Right renal pelvis (tissue), 4 donors: ENCODE measurements around the gene WDR89. TPM values are rescaled to one million over a fixed set of nuclear protein-coding genes. Genes with fewer than 3 reads are reported as not detected.
"Not testable (repeated sequence)": the region's sequence is repeated elsewhere in the genome, so short reads cannot be mapped to it uniquely, and the experiment has no call there.

Experiments
- DNase-seq, 4 donors: peaks; one replicate each; pipeline ENCODE4 v3.0.0-alpha.2; 2013; ENCODE audit warnings: low read depth in 4 of 4, low spot score in 3 of 4, missing footprints in 1 of 4
- polyA plus RNA-seq, 4 donors: library from polyadenylated mRNA; unstranded; fragments of 120-200 nt; gene quantifications; one replicate each; pipeline ENCODE4 v1.2.1, GENCODE V29; 2013; ENCODE audit not compliant: insufficient read length in 4 of 4

Gene WDR89
- polyA plus RNA-seq, 4 donors: 21.5 to 28.0 (median 26.6) TPM

GRCh38 chr14:63603749-63604277, 37.9 kb downstream of the WDR89 start:
- no peak for DNase-seq

GRCh38 chr14:63598807-63599206, 42.9 kb downstream of the WDR89 start:
- no peak for DNase-seq

GRCh38 chr14:63596998-63597658, 44.5 kb downstream of the WDR89 start:
- DNase-seq: no peak

- no peak for DNase-seq
Measured at GRCh38 chr14:63594455-63595372, 47.0 kb downstream of the WDR89 start.

DNA sequence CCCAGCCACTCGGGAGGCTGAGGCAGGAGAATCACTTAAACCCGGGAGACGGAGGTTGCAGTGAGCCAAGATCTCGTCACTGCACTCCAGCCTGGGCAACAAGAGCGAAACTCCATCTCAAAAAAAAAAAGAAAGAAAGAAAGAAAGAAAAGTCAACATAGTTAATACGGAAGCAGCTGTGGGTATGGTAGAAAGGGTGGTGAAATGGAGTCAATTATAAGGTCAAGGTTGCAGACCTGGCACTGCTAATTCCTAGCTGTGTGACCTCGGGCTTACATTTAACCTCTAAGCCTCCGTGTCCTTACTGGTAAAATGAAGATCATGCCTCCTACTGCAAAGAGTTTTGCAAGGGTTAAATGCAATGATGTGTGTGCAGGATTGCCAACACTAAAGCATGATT, 58.6 kb downstream of the WDR89 start:
- not testable (repeated sequence) for DNase-seq

GRCh38 chr14:63581491-63581890, 60.2 kb downstream of the WDR89 start:
- no peak for DNase-seq

- no peak for DNase-seq
Measured at GRCh38 chr14:63578300-63578699, 63.4 kb downstream of the WDR89 start.

- no peak for DNase-seq
Measured at GRCh38 chr14:63573581-63573980, 68.1 kb downstream of the WDR89 start.

GRCh38 chr14:63565448-63565847, 76.2 kb downstream of the WDR89 start:
- no peak for DNase-seq

DNA sequence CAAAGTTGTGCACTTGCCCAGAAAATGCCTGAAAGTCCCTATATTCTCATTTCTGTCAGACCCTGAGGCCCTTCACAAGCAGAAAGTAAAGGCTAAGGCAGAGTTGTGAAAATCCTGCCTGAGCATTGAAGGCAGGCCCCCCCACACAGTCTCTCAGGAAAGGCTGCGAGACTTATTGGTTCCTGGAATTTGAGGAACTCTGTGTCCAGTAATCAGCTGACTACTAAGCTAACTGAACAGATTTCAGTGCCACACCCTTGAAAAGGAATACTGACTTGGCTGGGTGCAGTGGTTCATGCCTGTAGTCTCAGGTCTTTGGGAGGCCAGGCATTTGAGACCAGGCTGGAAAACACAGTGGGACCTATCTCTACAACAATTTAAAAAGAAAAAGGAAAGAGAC, 77.4 kb downstream of the WDR89 start:
- no peak for DNase-seq

DNA sequence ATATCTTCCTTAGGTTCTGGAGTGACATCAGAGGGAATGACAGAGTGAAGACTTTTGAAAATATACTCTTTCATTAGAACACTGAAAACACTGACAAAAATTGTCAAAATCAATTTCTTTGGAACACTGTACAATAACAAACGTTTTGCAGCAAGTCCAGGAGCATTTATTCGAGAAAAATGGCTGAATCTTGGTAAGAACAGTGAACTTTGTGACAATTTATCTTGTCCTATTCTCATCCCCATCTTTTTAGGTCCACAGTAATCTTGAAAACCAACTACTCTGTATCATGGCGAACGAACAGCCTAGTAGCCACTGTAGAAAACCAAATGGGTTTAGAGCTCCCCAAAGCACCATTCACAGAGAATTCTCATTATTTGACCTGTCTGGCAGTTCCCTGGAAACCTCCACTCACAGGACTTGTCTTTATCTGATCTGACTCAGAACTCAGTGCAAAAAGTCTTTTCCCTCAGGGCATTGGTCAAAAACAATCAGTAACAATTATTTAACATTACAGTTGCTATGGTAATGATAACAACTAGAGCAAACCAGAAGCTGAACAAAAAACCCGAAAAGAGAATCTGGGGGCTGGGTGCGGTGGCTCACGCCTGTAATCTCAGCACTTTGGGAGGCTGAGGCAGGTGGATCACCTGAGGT, 78.2 kb downstream of the WDR89 start:
- DNase-seq: no peak

DNA sequence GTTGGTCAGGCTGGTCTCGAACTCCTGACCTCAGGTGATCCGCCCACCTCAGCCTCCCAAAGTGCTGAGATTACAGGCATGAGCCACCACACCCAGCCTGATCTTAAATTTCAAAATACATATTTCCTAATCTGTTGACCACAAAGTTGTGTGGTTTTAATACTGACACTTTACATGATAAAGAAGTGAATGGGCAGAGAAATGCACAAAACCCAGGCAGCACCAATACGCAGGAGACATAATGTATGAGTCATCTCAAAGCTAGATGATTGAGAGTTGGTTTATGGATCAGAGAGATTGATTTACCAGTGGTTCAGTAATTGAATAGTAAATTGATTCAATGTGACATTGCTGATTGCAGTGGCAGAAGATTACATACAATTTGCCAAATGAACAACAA, 79.3 kb downstream of the WDR89 start:
- DNase-seq: no peak

DNA sequence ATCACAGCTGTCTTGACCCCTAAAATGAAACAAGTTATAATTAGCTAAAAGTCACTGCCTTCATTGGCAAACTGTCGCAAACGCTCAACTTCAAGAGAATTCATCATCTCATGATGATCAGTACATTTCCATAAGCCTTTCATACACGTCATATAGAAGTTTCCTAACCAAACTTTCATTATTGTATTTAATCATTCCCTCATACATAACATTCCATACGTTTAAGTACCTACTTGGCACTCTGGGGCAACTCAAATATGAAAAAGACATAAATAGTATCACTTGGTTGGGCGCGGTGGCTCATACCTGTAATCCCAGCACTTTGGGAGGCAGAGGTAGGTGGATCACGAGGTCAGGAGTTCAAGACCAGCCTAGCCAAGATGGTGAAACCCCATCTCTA, 86.1 kb downstream of the WDR89 start:
- no peak for DNase-seq

GRCh38 chr14:63551332-63551731, 90.3 kb downstream of the WDR89 start:
- DNase-seq: no peak

DNA sequence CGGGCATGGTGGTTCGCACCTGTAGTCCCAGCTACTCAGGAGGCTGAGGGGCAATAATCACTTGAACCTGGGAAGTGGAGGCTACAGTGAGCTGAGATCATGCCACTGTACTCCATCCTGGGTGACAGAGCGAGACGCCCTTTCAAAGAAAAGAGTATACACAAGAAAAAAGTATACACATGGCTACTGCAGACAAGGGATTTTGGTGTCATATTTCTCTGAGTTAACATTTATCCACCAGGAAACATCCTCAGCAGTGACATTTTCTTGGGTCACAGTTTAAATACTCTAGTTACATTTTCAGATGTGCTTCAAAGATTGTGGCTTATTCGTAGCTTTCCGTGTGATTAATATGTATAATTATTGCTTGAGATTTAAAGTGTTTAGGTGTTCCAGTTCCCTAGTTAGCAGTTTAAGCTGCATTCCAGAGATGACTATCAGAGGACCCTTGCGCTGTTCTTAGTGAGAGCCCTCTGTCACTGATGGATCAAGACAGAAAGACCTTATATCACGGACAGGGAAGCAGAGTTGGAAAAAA, 93.8 kb downstream of the WDR89 start:
- DNase-seq: no peak

Other genes with a start within 250 kb of the WDR89 start
- gene PPP2R5E, start 98.5 kb downstream of the WDR89 start, polyA plus RNA-seq: 10 to 100 TPM; 36.1 to 45.3 (median 40.7) TPM
- gene SGPP1, start 86.2 kb upstream of the WDR89 start, polyA plus RNA-seq: 10 to 100 TPM; 35.5 to 42.0 (median 37.5) TPM
- gene SYNE2, start 211.1 kb upstream of the WDR89 start, polyA plus RNA-seq: 100 to 1,000 TPM; 102 to 122 (median 115) TPM